ENCODE measurements around the gene UTS2. TPM values are rescaled to one million over a fixed set of nuclear protein-coding genes. Genes with fewer than 3 reads are reported as not detected.

UTS2 gene
- total and polyA plus RNA-seq, 2 of the 13 experiments (the other 11 are each of a cell fraction or from before 2014, with no cell fraction given) = not detected

- no peak for TF ChIP-seq ZBED4 (CRISPR knock-in tag; IDR thresholded peaks at IDR 0.05; ENCODE audit: borderline replicate concordance)
Observed at GRCh38 chr1:7813677-7814373, 39.0 kb downstream of the UTS2 start (continued).

- H2AFZ ChIP-seq (ENCODE audit: low read length) = no peak overlapping the region
- no peaks in the 10 kb centered on the region for H3K79me2 ChIP-seq (ENCODE audit: insufficient read depth, low read length)
- ChIA-PET CTCF (ENCODE audit: low intra/inter-chr PET ratio, low total read pairs) (no interaction called here), POLR2A (no interaction called here)
- H3K4me1 ChIP-seq (ENCODE audit: insufficient read depth, low read length) = no peaks in the 10 kb centered on the region
- no peak overlapping the region for H3K27ac ChIP-seq (ENCODE audit: extremely low read length, insufficient read depth, low read length)
- TF ChIP-seq JDP2 (CRISPR knock-in tag; IDR thresholded peaks at IDR 0.05; ENCODE audit: borderline replicate concordance) (no peak), CREBL2 (CRISPR knock-in tag; IDR thresholded peaks at IDR 0.05; ENCODE audit: borderline replicate concordance) (no peak), ZNF850 (CRISPR knock-in tag; conservative IDR thresholded peaks at IDR 0.05) (no peak), ARID2 (CRISPR knock-in tag; IDR thresholded peaks at IDR 0.05; ENCODE audit: borderline replicate concordance) (no peak), GTF2F1 (IDR thresholded peaks at IDR 0.05; ENCODE audit: low read length) (no peak)
- H4K20me1 ChIP-seq (ENCODE audit: insufficient read depth, low read length) = no peaks in the 10 kb centered on the region
- in situ Hi-C loops (cut with HindIII; ENCODE audit: extremely low pct_ligation_motif_present, low pct_unique_long_range_greater_than_20kb) = no loop called here
- no peak overlapping the region for H3K4me3 ChIP-seq (replicated peaks in 1 of 3; ENCODE audit: insufficient read depth in 1 of 3, low read depth in 2 of 3, low read length in 3 of 3)
- no peak for FAIRE-seq
- H3K9ac ChIP-seq (ENCODE audit: insufficient read depth, low read depth, low read length) = no peak overlapping the region
- 95% methylated on average over 6 of the region's 6 CpGs for WGBS (ENCODE audit: low lambda C conversion rate)
- no peak overlapping the region for H3K4me2 ChIP-seq (ENCODE audit: low read depth, low read length)
- peaks cover 15% of the 10 kb centered on the region for H3K9me3 ChIP-seq (ENCODE audit: low read length)
- no TSS peak for BruUV-seq (replicated peaks)
- no peaks in the 10 kb centered on the region for H3K27me3 ChIP-seq (ENCODE audit: control insufficient read depth in 1 of 2, insufficient read depth in 2 of 2, low read length in 2 of 2)
- DNase-seq (ENCODE audit: low spot score) = no peak
- no peak for ATAC-seq
- intact Hi-C loops (cut with micrococcal nuclease; ENCODE audit: unreplicated experiment) = no loop called here
- peaks cover 2 to 16% of the 10 kb centered on the region in 2 experiments; a peak in 3 of 5 replicates for H3K36me3 ChIP-seq (replicated peaks in 1 of 2; ENCODE audit: control insufficient read depth in 1 of 2, insufficient read depth in 2 of 2, low read length in 2 of 2)
Observed at GRCh38 chr1:7811476-7811875, 41.4 kb downstream of the UTS2 start.

Data from HepG2 (cell line).